G401 (cell line): ENCODE measurements around the gene AGBL3. TPM values are rescaled to one million over a fixed set of nuclear protein-coding genes. Genes with fewer than 3 reads are reported as not detected.
"Not testable (repeated sequence)": the region's sequence is repeated elsewhere in the genome, so short reads cannot be mapped to it uniquely, and the experiment has no call there.

Experiments
- DNase-seq: peaks from one replicate; pipeline ENCODE4 v3.0.0-alpha.2; 2015; ENCODE audit warnings: low spot score
- in situ Hi-C: cut with HindIII; loops from 2 replicates; pipeline ENCODE4 v1.10.0; 2016; ENCODE audit warnings: low sequenced_read_pairs, mixed read lengths
- total RNA-seq: library from RNA; depleted of rRNA; stranded (reverse); fragments of >200 nt; shearing (Covaris generic); gene quantifications from 2 replicates; pipeline ENCODE4 v1.2.3, GENCODE V29; 2014

AGBL3 gene
- total RNA-seq, 1 experiment from 2014 or later: 0.27 TPM

DNA sequence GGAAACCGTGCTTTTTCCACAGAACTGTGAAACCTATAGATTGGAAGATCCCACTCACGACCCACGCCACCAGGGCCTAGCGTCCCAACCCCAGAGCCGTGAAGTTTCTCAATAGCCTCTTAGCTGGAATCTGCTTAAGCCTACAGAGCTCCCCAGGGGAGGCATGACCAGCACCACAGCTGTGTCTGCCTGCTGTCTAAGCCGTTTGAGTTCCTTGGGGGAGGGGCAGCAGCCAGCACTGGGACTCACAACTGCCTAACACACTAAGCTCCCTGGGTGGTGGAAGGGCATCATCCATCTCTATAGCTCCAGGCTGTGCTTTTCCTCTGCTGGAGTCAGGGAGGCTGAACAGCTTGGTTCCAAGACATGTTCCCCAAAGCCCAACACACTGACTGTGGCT is 135.6 kb downstream of the AGBL3 start:
- in situ Hi-C loops: no loop called here
- no peak for DNase-seq

DNA sequence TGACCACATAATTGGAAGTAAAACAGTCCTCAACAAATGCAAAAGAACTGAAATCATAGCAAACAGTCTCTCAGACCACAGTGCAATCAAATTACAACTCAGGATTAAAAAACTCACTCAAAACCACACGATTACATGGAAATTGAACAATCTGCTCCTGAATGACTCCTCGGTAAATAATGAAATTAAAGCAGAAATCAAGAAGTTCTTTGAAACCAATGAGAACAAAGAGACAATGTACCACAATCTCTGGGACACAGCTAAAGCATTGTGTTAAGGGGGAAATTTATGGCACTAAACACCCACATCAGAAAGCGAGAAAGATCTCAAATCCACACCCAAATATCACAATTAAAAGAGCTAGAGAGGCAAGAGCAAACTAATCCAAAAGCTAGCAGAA is 138.3 kb downstream of the AGBL3 start:
- in situ Hi-C loops, DNase-seq: not testable (repeated sequence)

DNA sequence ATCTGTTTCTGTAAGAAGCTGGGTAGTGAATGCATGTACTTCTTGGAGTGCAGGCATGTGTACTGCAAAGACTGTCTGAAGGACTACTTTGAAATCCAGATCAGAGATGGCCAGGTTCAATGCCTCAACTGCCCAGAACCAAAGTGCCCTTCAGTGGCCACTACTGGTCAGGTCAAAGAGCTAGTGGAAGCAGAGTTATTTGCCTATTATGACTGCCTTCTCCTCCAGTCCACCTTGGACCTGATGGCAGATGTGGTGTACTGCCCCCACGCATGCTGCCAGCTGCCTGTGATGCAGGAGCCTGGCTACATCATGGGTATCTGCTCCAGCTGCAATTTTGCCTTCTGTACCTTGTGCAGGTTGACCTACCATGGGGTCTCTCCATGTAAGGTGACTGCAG is 142.6 kb downstream of the AGBL3 start:
- no peak for DNase-seq
- in situ Hi-C loops: no loop called here

DNA sequence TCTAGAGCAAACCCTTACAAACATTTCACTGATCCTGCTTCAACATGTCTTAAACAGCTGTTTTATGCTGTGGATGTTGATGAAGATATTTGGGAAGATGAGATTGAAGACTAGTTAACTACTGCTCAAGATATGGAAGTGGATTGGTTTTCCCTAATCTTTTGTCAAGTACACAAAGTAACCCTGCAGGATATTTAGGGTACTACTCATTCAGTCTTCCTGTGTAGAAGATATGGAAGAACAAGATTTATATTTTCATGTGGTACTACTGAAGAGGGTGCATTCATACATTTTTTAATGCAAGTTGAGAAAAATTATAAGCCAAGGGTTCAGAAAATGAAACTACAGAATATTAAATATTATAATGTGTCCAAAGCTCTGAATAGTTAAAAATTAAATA is 143.3 kb downstream of the AGBL3 start:
- in situ Hi-C loops: no loop called here
- DNase-seq: no peak

DNA sequence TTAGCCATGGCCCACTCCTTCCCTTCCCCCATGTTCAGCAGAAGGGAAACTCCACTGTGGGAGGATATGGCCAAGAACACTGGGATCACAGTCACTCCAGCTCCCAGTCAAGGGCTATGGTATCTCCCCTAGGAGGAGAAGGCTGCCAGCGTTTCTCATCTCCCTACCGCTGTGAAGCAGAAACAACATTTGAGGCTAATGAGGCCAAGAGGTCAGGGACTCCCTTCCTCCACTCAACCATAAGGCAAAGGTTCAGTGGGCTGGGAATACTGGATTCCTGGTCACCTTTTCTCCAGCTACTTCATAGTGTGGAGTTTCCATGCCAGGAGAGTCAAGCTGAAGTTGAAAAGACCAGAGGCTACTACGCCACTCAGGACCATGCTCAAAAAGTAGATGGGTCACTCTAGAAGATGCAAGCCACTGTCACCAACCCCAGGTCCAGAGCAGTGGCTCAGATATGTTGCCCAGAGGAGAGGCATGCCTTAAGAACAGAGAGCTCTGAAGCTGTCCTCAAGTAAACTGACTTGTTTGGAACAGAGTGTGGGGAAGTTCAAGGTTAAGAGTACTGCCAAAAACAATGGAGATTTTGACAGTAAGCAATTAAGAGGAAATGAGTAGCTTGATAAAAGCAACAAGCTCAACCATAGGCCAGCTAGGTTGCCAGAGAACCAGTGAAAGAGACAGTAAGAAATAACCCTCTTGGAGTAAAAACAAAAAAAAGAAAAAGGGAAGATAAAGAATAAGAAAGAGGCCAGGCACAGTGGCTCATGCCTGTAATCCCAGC is 157.8 kb downstream of the AGBL3 start:
- DNase-seq: no peak
- in situ Hi-C loops: no loop called here

DNA sequence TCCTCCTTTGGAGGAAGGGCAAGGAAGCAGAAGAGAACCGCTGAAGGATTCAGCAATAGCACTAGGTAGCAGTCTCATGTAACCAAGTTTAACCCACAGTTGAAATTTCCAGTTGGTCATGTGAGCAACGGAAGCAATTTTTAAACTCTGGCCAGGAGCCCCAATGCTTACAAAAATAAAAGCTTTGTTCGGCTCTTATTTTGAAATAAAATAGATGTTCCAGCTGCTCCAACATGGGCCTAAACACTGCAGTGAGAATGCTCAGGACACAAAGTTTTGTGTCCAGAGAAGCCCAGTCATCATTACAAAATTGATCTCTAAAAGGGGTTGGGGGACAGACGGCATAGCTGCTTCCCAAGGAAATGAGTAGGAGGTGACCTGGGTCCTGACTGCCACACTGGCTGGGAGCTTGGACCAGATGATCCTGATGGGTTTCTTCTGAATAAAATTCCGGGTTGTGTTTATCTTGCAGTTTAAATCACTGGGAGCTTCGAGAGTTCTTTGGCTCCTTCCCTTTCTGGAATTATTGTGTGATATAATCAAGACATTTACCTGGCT is 161.1 kb downstream of the AGBL3 start:
- in situ Hi-C loops: no loop called here
- DNase-seq: no peak

DNA sequence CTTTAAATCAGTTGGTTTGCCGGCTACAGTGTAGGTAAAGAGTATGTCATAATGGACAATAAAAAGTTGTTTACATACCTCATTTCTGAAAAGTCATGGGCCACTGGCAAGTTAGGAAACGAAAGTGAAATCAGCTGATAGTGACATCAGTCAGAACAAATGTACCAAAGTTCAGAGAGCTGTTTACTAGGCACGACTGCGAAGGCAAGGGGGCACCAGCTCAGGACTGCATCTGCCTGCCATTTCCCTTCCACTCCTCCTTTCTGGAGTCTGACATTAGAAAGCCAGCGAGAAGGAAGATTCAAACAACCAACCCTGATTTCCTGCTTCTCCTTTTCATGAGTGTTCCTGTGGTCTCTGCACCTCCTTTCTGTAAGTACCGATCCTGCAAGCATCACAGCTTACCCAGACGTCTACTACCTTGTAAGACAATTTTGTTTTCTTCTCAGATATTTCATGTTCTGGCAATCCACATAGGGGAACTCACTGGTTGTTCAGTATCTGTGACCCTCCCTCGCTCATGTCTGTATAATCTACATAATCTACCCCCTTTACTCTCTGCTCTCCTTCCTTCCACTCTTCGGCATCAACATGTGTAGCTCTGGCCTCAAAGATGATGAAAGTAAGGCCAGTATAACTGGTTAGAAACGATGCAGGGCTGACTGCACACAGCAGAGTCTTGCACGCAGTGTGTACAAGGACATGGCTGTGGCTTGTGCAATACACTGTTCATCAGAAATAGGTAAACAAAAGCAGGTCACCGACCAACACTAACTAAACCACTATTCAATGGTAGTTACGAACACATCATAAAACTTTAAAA is 161.8 kb downstream of the AGBL3 start, which contains the start of gene TMEM140:
TSS of gene TMEM140 (plus strand) at position 174 of the 823 bp plus-strand sequence. CDS start 16,370 bp downstream, outside the sequence.
- no peak for DNase-seq
- in situ Hi-C loops: no loop called here

DNA sequence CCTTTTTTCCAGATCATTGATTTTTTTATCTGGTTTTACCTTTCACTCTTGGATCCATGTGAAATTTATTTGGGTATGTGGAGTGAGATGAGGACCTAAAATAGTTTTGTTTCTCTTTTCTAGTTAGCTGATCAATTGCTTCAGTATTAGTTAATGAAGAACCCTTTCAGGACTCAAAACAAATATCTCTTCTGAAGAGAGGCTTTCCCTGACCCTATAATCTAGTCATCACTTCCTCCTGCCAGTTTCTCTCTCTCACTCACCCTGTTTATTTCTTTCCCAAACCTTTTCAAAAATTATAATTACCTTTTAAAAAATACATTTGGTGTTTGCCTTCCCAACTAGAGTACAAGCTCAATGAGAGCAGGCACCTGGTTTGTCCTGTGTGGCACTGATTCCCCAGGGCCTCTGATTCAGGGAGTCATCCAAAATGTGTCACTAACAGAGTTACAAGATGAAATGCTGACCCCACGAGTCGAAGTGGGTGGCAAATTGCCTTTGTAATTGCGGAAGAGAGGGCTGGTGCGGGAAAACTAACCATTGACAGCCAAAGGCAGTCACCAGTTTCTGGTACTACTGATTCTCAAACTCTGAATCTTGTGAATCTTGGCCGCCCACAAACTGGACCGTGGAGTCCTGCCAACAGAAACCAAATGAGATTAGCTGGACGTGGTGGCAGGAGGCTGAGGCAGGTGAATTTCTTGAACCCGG is 163.9 kb downstream of the AGBL3 start:
- in situ Hi-C loops: no loop called here
- no peak for DNase-seq

DNA sequence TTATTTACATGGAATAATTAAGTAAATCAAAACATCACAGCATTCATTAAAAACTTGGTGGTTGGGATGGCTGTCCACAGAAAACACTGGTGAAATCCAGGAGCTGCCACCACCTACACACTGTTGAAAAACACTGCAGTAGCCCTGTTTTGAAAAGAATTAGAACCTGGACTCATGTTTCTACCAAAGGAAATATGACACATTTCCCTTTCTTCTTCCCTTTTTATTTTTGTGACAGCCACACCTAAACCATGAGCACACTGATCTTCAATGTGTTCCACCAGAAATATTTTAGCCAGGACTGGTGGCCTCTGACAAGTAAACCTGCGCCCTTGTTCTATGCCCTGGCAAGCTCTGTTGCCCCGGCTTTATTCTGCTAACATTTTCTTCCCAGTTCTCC is 164.8 kb downstream of the AGBL3 start:
- in situ Hi-C loops: no loop called here
- no peak for DNase-seq

DNA sequence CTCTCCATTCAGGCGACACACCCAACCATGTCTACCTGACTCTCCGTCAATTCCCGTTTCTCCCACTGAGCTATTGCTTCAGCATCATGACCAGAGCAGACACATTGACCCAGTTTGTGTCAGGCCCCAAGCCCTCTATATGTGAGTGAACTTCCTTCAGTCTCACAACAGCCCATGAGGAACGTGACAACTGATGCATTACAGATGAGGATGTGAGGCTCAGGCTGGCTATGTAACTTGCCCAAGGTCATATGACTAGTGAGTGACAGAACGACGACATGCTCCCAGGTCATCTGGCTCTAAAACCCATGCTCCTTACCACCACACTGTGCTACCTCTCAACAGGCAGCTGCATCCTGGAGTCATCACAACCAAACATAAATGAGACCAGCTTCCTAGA is 165.2 kb downstream of the AGBL3 start:
- in situ Hi-C loops: no loop called here

DNA sequence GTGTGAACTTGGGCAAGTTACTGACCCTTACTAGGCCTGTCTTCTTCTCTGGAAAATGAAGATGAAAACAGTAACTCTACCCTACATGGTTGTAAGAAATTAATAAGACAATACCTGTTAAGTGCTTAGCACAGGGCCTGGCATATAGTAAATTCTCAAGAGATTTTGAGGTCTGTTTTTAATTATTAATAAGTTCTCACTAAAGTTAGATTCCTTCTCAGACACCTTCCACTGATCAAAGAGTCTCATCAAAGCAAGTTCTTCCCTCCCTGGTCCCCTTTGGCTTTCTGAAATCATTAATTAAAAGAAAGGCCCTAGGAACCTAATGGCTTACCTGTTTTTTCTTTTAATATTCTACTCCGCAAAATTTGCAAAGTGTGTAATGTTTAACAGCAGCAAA is 166.1 kb downstream of the AGBL3 start:
- DNase-seq: no peak
- in situ Hi-C loops: no loop called here

More for the DNA sequence above, 165.2 kb downstream of the AGBL3 start:
- no peak for DNase-seq

DNA sequence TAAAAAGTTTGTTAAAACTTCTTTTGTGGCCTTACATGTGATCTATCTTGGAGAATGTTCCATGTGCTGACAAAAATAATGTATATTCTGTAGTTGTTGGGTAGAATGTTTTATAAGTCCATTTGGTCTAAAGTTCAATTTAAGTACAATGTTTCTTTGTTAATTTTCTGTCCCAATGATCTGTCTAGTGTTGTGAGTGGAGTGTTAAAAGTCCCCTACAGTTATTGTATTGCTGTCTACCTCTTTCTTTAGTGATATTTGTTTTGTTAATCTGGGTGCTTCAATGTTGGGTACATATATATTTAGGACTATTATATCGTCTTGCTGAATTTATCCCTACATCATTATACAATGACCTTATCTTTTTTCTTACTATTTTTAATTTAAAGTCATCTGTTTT is 168.4 kb downstream of the AGBL3 start:
- no peak for DNase-seq
- in situ Hi-C loops: no loop called here

DNA sequence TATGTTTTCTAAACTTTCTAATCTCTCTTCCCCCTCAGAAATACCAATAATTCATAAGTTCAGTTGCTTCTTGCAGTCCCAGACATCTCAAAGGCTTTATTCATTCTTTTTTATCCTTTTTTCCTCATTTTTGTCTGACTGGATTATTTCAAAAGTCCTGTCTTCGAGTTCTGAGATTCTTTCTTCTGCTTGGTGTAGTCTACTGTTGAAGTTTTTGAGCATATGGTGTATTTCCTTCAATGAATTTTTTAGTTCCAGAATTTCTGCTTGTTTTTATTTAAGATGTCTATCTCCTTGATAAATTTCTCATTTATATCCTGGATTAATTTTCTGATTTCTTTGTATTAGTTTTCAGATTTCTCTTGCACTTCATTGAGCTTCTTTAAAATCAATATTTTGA is 170.0 kb downstream of the AGBL3 start:
- in situ Hi-C loops: no loop called here

DNA sequence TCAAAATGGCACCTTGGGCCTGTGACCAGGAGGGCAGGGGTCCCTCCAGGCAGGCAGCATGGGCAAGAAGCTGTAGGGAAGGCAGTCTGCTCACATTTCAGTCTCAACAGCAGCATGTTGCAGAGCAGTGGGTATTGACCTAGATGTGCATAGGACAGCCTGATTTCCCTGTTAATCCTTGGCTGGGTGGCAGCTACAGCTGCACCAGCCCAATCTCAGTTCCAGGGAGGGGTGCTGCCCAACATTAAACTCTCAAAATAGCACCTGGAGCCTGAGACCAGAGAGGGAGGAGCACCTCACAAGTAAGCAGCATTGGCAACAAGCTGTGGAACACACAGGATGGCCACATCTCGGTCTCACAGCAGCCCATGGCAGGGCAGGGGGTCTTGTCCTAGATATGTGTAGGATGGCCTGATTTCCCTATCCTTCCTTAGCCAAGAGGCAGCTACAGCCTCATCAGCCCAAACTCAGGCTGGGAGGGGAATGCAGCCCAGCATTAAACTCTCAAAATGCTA is 171.9 kb downstream of the AGBL3 start:
- DNase-seq: no peak
- in situ Hi-C loops: no loop called here

More for the DNA sequence above, 170.0 kb downstream of the AGBL3 start:
- no peak for DNase-seq

DNA sequence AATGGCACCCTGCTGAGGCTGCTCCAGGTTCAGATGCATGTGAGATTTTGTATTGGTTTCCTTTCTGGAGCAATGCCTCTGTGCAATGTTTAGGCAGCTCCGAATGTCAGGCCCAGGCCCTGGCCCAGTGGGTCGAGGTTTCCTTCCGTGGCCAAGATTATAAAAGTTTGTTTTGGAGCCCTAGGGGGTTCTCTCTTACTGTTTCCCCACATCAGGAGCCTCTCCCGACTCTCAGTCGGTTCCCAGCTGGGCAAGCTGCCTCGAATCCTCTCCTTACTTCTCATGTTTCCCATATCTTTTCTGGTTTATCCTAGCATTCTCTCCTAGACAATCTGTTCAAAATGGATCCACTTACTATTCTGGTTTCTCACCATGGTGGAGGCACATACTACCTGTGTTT is 172.6 kb downstream of the AGBL3 start:
- DNase-seq: no peak
- in situ Hi-C loops: no loop called here

DNA sequence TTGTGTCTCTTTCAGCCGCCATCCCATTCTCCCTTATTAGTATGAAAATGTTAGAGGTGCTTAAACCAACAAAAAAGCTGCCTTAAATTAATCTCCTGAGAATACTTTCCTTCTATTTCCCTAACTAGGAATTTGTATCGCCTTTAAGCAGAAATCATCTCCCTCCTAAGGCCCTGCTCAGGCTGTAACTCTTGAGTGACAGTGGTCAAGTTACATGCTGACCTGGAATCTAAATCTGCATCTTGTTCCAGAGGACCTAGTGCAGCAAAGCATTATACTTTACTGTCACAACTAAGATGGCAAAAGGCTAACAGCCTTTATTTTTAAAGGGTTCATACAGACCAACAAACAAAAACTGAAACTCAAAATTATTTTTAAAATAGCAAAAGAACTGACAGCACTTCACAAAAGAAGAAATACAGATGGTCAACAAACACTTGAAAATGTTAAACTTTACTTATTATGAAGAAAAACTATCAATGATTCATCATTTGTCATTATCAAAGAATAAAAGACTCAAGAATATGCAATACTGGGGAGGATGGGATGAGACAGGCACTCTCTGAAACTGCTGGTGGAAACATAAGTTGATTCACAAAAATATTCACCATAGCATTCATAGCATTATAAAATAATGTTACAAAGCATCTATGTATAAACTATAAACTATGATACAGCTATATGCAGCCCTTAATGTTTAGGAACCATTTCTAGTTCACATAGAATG is 173.2 kb downstream of the AGBL3 start:
- in situ Hi-C loops: no loop called here

DNA sequence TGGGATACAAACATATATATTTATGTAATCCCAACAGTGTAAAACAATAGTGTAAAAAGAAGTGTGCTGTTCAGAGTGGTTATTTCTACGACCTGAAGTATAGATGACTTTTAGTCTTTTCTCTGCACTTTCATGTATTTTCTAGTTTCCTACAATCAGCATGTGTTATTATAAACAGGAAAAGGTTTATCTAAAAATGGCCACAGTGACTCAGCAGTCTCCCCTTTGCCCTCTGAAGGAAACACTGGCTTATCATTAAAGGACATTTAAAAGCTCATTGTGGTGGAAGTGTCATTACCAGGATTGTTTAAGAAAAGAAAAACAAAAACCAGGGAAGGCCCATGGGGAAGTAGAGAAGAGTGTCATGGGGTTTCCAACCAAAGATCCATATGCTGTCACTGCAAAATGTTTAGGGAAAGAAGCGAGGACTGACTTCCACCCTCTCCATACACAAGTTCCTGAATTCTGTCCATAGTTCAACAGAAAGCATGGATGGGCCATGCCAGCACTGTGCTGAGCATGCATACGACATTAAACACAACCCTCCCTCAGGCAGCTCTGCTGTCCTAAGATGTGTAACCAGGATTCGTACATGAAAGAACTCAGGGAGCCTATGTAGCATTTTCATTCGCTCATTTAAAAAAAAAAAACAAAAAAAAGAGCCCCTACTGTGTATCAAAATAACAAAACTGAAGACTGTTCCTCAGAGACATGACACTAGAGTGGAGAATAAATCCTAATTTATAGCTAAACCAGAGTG is 174.0 kb downstream of the AGBL3 start:
- in situ Hi-C loops: no loop called here
- no peak for DNase-seq

More for the DNA sequence above, 173.2 kb downstream of the AGBL3 start:
- DNase-seq: no peak
